OCI-LY1 (cell line): ENCODE data around the gene AGO1.

ENCODE experiments used
- EZH2 ChIP-seq: fragments of 200-600 bp; sonication (generic), shearing (Covaris generic); IDR thresholded peaks from 2 replicates; pipeline ENCODE4 v1.8.0; 2017; ENCODE audit warnings: borderline replicate concordance, mixed run types, mild to moderate bottlenecking, antibody characterized with exemption, low read length, moderate library complexity, mixed read lengths
- TF ChIP-seq, protein P1 (sequence below): fragments of 200-600 bp; sonication (generic), shearing (Covaris generic); IDR thresholded peaks from 2 replicates; pipeline ENCODE4 v1.5.1; 2017; ENCODE audit warnings: mild to moderate bottlenecking, antibody characterized with exemption, low read length, moderate library complexity, mixed read lengths

DNA sequence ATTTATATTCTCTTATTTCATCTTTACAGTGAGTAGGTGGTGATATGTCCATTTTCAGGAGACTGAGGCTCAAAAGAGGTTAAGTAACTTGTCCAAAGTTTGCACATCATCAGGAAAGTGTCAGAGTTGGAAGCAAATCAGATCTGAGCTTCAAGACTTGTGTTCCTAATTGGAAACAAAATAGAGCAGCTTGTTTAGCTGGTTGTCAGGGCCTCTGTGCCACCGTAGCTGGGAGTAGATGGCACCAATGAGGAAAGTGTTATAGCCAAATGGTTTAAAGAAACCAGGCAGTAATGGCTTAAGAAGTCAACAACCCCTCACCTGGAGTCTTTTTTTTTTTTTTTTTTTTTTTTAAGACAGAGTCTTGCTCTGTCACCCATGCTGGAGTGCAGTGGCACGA is 19.7 kb downstream of the AGO1 start:
- TF ChIP-seq, protein P1, sequence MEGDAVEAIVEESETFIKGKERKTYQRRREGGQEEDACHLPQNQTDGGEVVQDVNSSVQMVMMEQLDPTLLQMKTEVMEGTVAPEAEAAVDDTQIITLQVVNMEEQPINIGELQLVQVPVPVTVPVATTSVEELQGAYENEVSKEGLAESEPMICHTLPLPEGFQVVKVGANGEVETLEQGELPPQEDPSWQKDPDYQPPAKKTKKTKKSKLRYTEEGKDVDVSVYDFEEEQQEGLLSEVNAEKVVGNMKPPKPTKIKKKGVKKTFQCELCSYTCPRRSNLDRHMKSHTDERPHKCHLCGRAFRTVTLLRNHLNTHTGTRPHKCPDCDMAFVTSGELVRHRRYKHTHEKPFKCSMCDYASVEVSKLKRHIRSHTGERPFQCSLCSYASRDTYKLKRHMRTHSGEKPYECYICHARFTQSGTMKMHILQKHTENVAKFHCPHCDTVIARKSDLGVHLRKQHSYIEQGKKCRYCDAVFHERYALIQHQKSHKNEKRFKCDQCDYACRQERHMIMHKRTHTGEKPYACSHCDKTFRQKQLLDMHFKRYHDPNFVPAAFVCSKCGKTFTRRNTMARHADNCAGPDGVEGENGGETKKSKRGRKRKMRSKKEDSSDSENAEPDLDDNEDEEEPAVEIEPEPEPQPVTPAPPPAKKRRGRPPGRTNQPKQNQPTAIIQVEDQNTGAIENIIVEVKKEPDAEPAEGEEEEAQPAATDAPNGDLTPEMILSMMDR, result no peak
- no peak for TF ChIP-seq EZH2
